Heart left ventricle (tissue), 16 donors: ENCODE results near the gene FREY1. TPM values are rescaled to one million over a fixed set of nuclear protein-coding genes. Genes with fewer than 3 reads are reported as not detected.

ENCODE experiments used
- ATAC-seq, 4 donors: fragments of 200-7000 bp; cut with Tn5 transposase; one replicate each; pipeline ENCODE4 v1.9.1; 2020 to 2022; ENCODE audit warnings: moderate library complexity in 4 of 4, mild to moderate bottlenecking in 3 of 4, moderate number of reproducible peaks in 1 of 4
- DNase-seq, 5 donors: peaks; one replicate each; pipeline ENCODE4 v3.0.0-alpha.2; 2020
- H3K27ac ChIP-seq, 12 donors: fragments of 200-600 bp; sonication (generic) in 4 of 12; one replicate each; pipeline versions ENCODE4 v1.5.0 to v1.8.0; 2016 to 2022; ENCODE audit warnings: mild to moderate bottlenecking in 2 of 12
- H3K27me3 ChIP-seq, 9 donors: fragments of 200-600 bp; sonication (generic) in 2 of 9; one replicate each; pipeline versions ENCODE4 v1.5.1 to v1.8.0; 2016 to 2022; ENCODE audit warnings: mild to moderate bottlenecking in 3 of 9
- H3K36me3 ChIP-seq, 9 donors: fragments of 200-600 bp; sonication (generic) in 2 of 9; one replicate each; pipeline versions ENCODE4 v1.5.0 to v1.8.0; 2018 to 2022; ENCODE audit warnings: mild to moderate bottlenecking in 2 of 9
- H3K4me1 ChIP-seq, 12 donors: fragments of 200-600 bp; sonication (generic) in 4 of 12; one replicate each; pipeline versions ENCODE4 v1.5.0 to v1.8.0; 2016 to 2022; ENCODE audit warnings: mild to moderate bottlenecking in 3 of 12
- H3K4me3 ChIP-seq, 12 donors: fragments of 200-600 bp; sonication (generic) in 4 of 12; one replicate each; pipeline versions ENCODE4 v1.5.0 to v1.8.0; 2017 to 2022; ENCODE audit warnings: mild to moderate bottlenecking in 9 of 12, moderate library complexity in 4 of 12
- H3K9me3 ChIP-seq, 12 donors: fragments of 200-600 bp; sonication (generic) in 4 of 12; one replicate each; pipeline versions ENCODE4 v1.5.0 to v1.8.0; 2016 to 2022; ENCODE audit warnings: mild to moderate bottlenecking in 1 of 12
- CTCF ChIP-seq, 12 donors: fragments of 200-600 bp; sonication (generic) in 4 of 12; IDR thresholded peaks; one replicate each; pipeline versions ENCODE4 v1.5.0 to v1.8.0; 2018 to 2022; ENCODE audit warnings: antibody characterized with exemption in 12 of 12, mild to moderate bottlenecking in 5 of 12
- POLR2A ChIP-seq, 2 donors: fragments of 450-650 bp; IDR thresholded peaks; one replicate each; pipeline ENCODE4 v1.6.1; 2017; ENCODE audit warnings: antibody characterized with exemption in 2 of 2, mild to moderate bottlenecking in 2 of 2, moderate library complexity in 2 of 2
- WGBS, 4 donors: extraction: QIAGEN DNeasy Blood & Tissue Kit in 2 of 4; methylation state at CpG; one replicate each; pipeline versions ENCODE4 v1.1.5 to v1.1.7; 2013 to 2018; 5-methylcytosine and 5-hydroxymethylcytosine counted together
- intact Hi-C, 10 donors: fragments of 100-400 bp; cut with DNase I; formaldehyde crosslinking; loops; one replicate each; pipeline versions ENCODE4 v1.11.1 to v1.14.2; 2022
- polyA plus RNA-seq, 2 donors: library from polyadenylated mRNA; stranded (reverse); fragments of 200-250 nt; gene quantifications; one replicate each; pipeline ENCODE4 v1.2.3, GENCODE V29; 2013
- total RNA-seq, 9 donors: library from RNA; depleted of rRNA in 2 of 9; stranded (reverse); fragments of >200 nt in 2 of 9; fragmentation: NEBNext Ultra II Directional in 3 of 9; extraction: Animal tissue kit (Norgen Biotek cat#: 25700) in 3 of 9; gene quantifications; one replicate each; pipeline versions ENCODE4 v1.1.0 to v1.2.4, GENCODE V29; 2016 to 2023
- donor health status: ischemic (EF 13 %, LVEDD 7.1; RV severe dilation, severe dysfunction).
- donor health status: healthy with polysubstance abuse.
- donor health status: DM: no; HTN: yes; CAD: no.
- donor health status: DM: no; HTN: no; CAD: no.
- donor health status: ischemic (EF 25% LVEDD 6.9; RV normal size, moderate dysfunction).
- donor health status: ischemic (EF 25% LVEDD 5.7; RV mildly dilated, moderate dysfunction).
- donor health status: healthy.
- donor health status: DM: yes; HTN: yes; CAD: no.
- donor health status: ischemic (EF 35%, LVEDD 5.7; RV mildly dilated, moderate dysfunction).
- donor health status: nonischemic (EF 11% LVEDD 7.7; RV severe dilation, severe dysfunction).
- donor health status: DM: yes; HTN: yes; CAD: no.
- donor health status: PGD.
- donor health status: ischemic (EF 29% LVEDD 5.4; RV normal size, mild dysfunction).
- donor health status: nonischemic (EF 23%, LVEDD 6.1; RV moderate dilation, normal function).

Gene FREY1
- total and polyA plus RNA-seq, 11 donors: 0.37 to 1.00 (median 0.45) TPM; not detected in 5

DNA sequence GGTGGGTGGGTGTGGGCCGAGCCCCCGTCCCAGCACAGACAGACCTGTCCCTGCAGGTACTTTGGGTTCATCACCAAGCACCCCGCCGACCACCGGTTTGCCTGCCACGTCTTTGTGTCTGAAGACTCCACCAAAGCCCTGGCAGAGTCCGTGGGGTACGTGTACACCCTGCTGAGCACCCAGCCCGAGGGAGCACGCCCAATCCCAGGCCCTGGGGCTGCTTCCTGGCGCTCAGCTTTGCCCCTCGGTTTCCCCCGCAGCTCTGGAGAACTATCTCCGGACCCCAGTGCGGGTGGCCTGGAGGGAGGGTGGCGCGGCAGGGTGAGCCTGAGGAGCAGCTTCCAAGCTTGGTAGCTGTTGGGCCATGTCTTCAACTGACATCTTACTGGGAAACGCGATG lies 2.0 kb downstream of the FREY1 start:
- Histone ChIP-seq H3K9me3 (no peaks in the 10 kb centered on the region), H3K4me1 (peaks cover 5 to 21% (median 11%) of the 10 kb centered on the region in 12 donors), H3K27ac (no peak overlapping the region), H3K4me3 (no peak overlapping the region), H3K27me3 (peaks cover 0 to 8% (median 0%) of the 10 kb centered on the region in 9 donors), H3K36me3 (peaks cover 0 to 25% (median 9%) of the 10 kb centered on the region in 9 donors)
- ATAC-seq: no peak
- no peak for TF ChIP-seq POLR2A (IDR thresholded peaks at IDR 0.05)
- no peak for TF ChIP-seq CTCF (IDR thresholded peaks at IDR 0.05)
- no peak for DNase-seq
- intact Hi-C loops: no loop called here
- WGBS, 4 donors: 92 to 96% (median 94%) methylated on average over 17 to 19 of the region's 19 CpGs

GRCh38 chr11:45904309-45904915 lies 2.7 kb downstream of the FREY1 start:
- intact Hi-C loops: no loop called here
- H3K9me3 ChIP-seq: no peaks in the 10 kb centered on the region
- H3K4me1 ChIP-seq: peaks cover 5 to 28% (median 14%) of the 10 kb centered on the region in 12 donors
- peaks cover 0 to 18% (median 3%) of the 10 kb centered on the region in 9 donors for H3K36me3 ChIP-seq
- no peak overlapping the region for H3K4me3 ChIP-seq
- peaks cover 0 to 13% (median 0%) of the 10 kb centered on the region in 9 donors for H3K27me3 ChIP-seq
- no peak overlapping the region for H3K27ac ChIP-seq
- 82 to 84% (median 83%) methylated on average over 15 of the region's 15 CpGs for WGBS, 4 donors
- DNase-seq: no peak
- no peak for ATAC-seq
- TF ChIP-seq CTCF (IDR thresholded peaks at IDR 0.05): no peak
- TF ChIP-seq POLR2A (IDR thresholded peaks at IDR 0.05): no peak

DNA sequence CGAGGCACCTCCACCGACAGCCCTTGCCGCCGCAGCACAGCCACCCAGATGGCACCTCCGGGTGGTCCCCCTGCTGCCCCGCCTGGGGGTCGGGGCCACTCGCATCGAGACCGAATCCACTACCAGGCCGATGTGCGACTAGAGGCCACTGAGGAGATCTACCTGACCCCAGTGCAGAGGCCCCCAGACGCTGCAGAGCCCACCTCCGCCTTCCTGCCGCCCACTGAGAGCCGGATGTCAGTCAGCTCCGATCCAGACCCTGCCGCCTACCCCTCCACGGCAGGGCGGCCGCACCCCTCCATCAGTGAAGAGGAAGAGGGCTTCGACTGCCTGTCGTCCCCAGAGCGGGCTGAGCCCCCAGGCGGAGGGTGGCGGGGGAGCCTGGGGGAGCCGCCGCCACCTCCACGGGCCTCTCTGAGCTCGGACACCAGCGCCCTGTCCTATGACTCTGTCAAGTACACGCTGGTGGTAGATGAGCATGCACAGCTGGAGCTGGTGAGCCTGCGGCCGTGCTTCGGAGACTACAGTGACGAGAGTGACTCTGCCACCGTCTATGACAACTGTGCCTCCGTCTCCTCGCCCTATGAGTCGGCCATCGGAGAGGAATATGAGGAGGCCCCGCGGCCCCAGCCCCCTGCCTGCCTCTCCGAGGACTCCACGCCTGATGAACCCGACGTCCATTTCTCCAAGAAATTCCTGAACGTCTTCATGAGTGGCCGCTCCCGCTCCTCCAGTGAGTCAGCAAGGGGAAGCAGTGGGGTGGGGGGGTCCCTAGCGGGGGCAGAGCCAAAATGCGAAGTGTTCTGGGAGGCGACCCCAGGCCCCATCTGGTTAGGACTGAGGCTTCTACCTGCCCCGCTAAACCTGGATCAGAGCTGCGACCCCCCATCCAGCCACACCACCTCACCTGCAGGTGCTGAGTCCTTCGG lies 4.4 kb downstream of the FREY1 start:
- Histone ChIP-seq H3K27me3 (peaks cover 0 to 24% (median 0%) of the 10 kb centered on the region in 9 donors), H3K27ac (no peak overlapping the region), H3K9me3 (no peaks in the 10 kb centered on the region), H3K36me3 (peaks cover 0 to 17% (median 0%) of the 10 kb centered on the region in 9 donors), H3K4me3 (no peak overlapping the region), H3K4me1 (peaks cover 5 to 29% (median 23%) of the 10 kb centered on the region in 12 donors)
- TF ChIP-seq POLR2A (IDR thresholded peaks at IDR 0.05): no peak
- TF ChIP-seq CTCF (IDR thresholded peaks at IDR 0.05): no peak
- intact Hi-C loops: no loop called here
- 94 to 96% (median 94%) methylated on average over 37 to 56 of the region's 56 CpGs for WGBS, 4 donors
- DNase-seq (no peak), ATAC-seq (no peak)

DNA sequence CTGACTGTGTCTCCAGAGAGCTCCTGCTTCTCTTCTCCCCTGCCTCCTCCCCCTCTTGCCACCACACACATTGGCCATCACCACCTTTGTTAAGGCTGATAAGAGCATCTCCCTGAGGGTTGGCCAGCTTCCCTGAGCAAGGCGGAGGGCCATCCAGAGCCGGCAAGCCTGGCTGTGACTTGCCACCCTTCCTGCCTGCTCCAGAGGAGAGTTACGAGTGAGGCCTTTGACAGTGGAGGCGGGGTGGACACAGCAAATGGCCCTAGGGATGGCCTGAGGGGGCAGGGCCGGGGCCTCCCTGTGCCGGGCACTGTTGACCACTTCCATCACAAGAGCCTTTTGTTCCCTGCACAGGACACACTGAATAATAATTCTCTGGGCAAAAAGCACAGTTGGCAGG lies 5.4 kb downstream of the FREY1 start:
- TF ChIP-seq CTCF (IDR thresholded peaks at IDR 0.05) (no peak), POLR2A (IDR thresholded peaks at IDR 0.05) (no peak)
- Histone ChIP-seq H3K4me3 (no peak overlapping the region), H3K9me3 (no peaks in the 10 kb centered on the region), H3K27ac (no peak overlapping the region), H3K27me3 (peaks cover 0 to 25% (median 0%) of the 10 kb centered on the region in 9 donors), H3K4me1 (peaks cover 5 to 29% (median 23%) of the 10 kb centered on the region in 12 donors), H3K36me3 (peaks cover 0 to 17% (median 0%) of the 10 kb centered on the region in 9 donors)
- 66 to 83% (median 79%) methylated on average over 2 to 6 of the region's 6 CpGs for WGBS, 4 donors
- ATAC-seq: no peak
- DNase-seq: no peak
- intact Hi-C loops: no loop called here
